Measurements from ENCODE around the gene IGSF5.

- TF ChIP-seq CTCF (conservative IDR thresholded peaks at IDR 0.05 in 1 of 2, IDR thresholded peaks at IDR 0.05 in 1 of 2; ENCODE audit: extremely low read depth in 1 of 2, insufficient read depth in 1 of 2, low read depth in 1 of 2, low read length in 2 of 2) = no peak
- TF ChIP-seq EZH2 (IDR thresholded peaks at IDR 0.05; ENCODE audit: borderline replicate concordance, low read length) = no peak
Observed at GRCh38 chr21:39696196-39696595, 48.8 kb upstream of the IGSF5 start.

Data from mammary epithelial cell (primary cell).